Mammary microvascular endothelial cell (primary cell): ENCODE measurements around the gene MRO. TPM values are rescaled to one million over a fixed set of nuclear protein-coding genes. Genes with fewer than 3 reads are reported as not detected.

Experiments used
- total RNA-seq: library from RNA; depleted of rRNA; stranded (reverse); fragments of >200 nt; gene quantifications from 2 replicates; pipeline ENCODE4 v1.2.3, GENCODE V29; 2015

MRO gene
- total RNA-seq = not detected in 2 replicates

GRCh38 chr18:50819728-50820378, at the start of gene MRO:
MRO (minus strand) TSS chr18:50820016; CDS start chr18:50809400, 10,616 bp downstream.

Other genes starting within 250 kb of the MRO start
- 48.8 and 52.2 TPM in 2 replicates for gene ME2, start 59.1 kb upstream of the MRO start, total RNA-seq
- 3.5 and 8.5 TPM in 2 replicates for gene ELAC1, start 148.0 kb upstream of the MRO start, total RNA-seq
- 63.1 and 76.5 TPM in 2 replicates for gene SMAD4, start 210.2 kb upstream of the MRO start, total RNA-seq